Measurements from ENCODE around the gene URGCP.

URGCP gene

GRCh38 chr7:43906331-43907010 lies at the start of gene URGCP:
Gene URGCP, minus strand, starts transcription at chr7:43906596. Its CDS starts 21 bp downstream, at chr7:43906575.
- Mint-ChIP-seq H3K27me3 (ENCODE audit: low read depth) (no peaks in the 10 kb centered on the region), H3K4me1 (ENCODE audit: low read depth) (peaks cover 24% of the 10 kb centered on the region), H3K9me3 (no peaks in the 10 kb centered on the region), H3K27ac (peak within 1 kb of the TSS; percentile 91), H3K4me3 (peak within 1 kb of the TSS; percentile 96), H3K36me3 (ENCODE audit: low read depth) (peaks cover 9% of the 10 kb centered on the region)

- Mint-ChIP-seq H3K36me3 (ENCODE audit: low read depth) (peaks cover 12% of the 10 kb centered on the region), H3K4me1 (ENCODE audit: low read depth) (peaks cover 2% of the 10 kb centered on the region), H3K4me3 (no peak overlapping the region), H3K9me3 (no peaks in the 10 kb centered on the region), H3K27ac (no peak overlapping the region), H3K27me3 (ENCODE audit: low read depth) (no peaks in the 10 kb centered on the region)
Measured at GRCh38 chr7:43956027-43956426, 49.6 kb upstream of the URGCP start.

- no peaks in the 10 kb centered on the region for H3K27me3 Mint-ChIP-seq (ENCODE audit: low read depth)
- H3K4me3 Mint-ChIP-seq, result no peak overlapping the region
- peaks cover 12% of the 10 kb centered on the region for H3K36me3 Mint-ChIP-seq (ENCODE audit: low read depth)
- H3K4me1 Mint-ChIP-seq (ENCODE audit: low read depth), result peaks cover 2% of the 10 kb centered on the region
- no peaks in the 10 kb centered on the region for H3K9me3 Mint-ChIP-seq
- no peak overlapping the region for H3K27ac Mint-ChIP-seq
Measured at GRCh38 chr7:43954524-43955228, 48.3 kb upstream of the URGCP start.

GRCh38 chr7:43953071-43953470 lies 46.7 kb upstream of the URGCP start:
- Mint-ChIP-seq H3K27ac (no peak overlapping the region), H3K9me3 (no peaks in the 10 kb centered on the region), H3K4me1 (ENCODE audit: low read depth) (peaks cover 2% of the 10 kb centered on the region), H3K36me3 (ENCODE audit: low read depth) (peaks cover 13% of the 10 kb centered on the region), H3K27me3 (ENCODE audit: low read depth) (no peaks in the 10 kb centered on the region), H3K4me3 (no peak overlapping the region)

- Mint-ChIP-seq H3K4me3 (no peak overlapping the region), H3K9me3 (no peaks in the 10 kb centered on the region), H3K27ac (no peak overlapping the region), H3K4me1 (ENCODE audit: low read depth) (peaks cover 2% of the 10 kb centered on the region), H3K36me3 (ENCODE audit: low read depth) (peaks cover 18% of the 10 kb centered on the region), H3K27me3 (ENCODE audit: low read depth) (no peaks in the 10 kb centered on the region)
Measured at GRCh38 chr7:43952028-43952427, 45.6 kb upstream of the URGCP start.

GRCh38 chr7:43944286-43944685 lies 37.9 kb upstream of the URGCP start:
- Mint-ChIP-seq H3K36me3 (ENCODE audit: low read depth) (peaks cover 8% of the 10 kb centered on the region), H3K27ac (no peak overlapping the region), H3K27me3 (ENCODE audit: low read depth) (no peaks in the 10 kb centered on the region), H3K9me3 (no peaks in the 10 kb centered on the region), H3K4me1 (ENCODE audit: low read depth) (no peaks in the 10 kb centered on the region), H3K4me3 (no peak overlapping the region)

- Mint-ChIP-seq H3K27ac (no peak overlapping the region), H3K4me1 (ENCODE audit: low read depth) (no peaks in the 10 kb centered on the region), H3K4me3 (no peak overlapping the region), H3K9me3 (no peaks in the 10 kb centered on the region), H3K36me3 (ENCODE audit: low read depth) (peaks cover 8% of the 10 kb centered on the region), H3K27me3 (ENCODE audit: low read depth) (no peaks in the 10 kb centered on the region)
Measured at GRCh38 chr7:43943417-43944187, 37.2 kb upstream of the URGCP start.

GRCh38 chr7:43942997-43943396 lies 36.6 kb upstream of the URGCP start:
- H3K27ac Mint-ChIP-seq, result no peak overlapping the region
- no peaks in the 10 kb centered on the region for H3K27me3 Mint-ChIP-seq (ENCODE audit: low read depth)
- H3K9me3 Mint-ChIP-seq, result no peaks in the 10 kb centered on the region
- H3K4me1 Mint-ChIP-seq (ENCODE audit: low read depth), result no peaks in the 10 kb centered on the region
- H3K36me3 Mint-ChIP-seq (ENCODE audit: low read depth), result peaks cover 5% of the 10 kb centered on the region
- no peak overlapping the region for H3K4me3 Mint-ChIP-seq

GRCh38 chr7:43942250-43942649 lies 35.9 kb upstream of the URGCP start:
- Mint-ChIP-seq H3K27ac (no peak overlapping the region), H3K9me3 (no peaks in the 10 kb centered on the region), H3K4me3 (no peak overlapping the region), H3K27me3 (ENCODE audit: low read depth) (no peaks in the 10 kb centered on the region), H3K36me3 (ENCODE audit: low read depth) (peaks cover 1% of the 10 kb centered on the region), H3K4me1 (ENCODE audit: low read depth) (no peaks in the 10 kb centered on the region)

- no peak overlapping the region for H3K4me3 Mint-ChIP-seq
- H3K27ac Mint-ChIP-seq, result no peak overlapping the region
- H3K36me3 Mint-ChIP-seq (ENCODE audit: low read depth), result no peaks in the 10 kb centered on the region
- no peaks in the 10 kb centered on the region for H3K9me3 Mint-ChIP-seq
- H3K4me1 Mint-ChIP-seq (ENCODE audit: low read depth), result no peaks in the 10 kb centered on the region
- no peaks in the 10 kb centered on the region for H3K27me3 Mint-ChIP-seq (ENCODE audit: low read depth)
Measured at GRCh38 chr7:43938892-43939482, 32.6 kb upstream of the URGCP start.

GRCh38 chr7:43937444-43937843 lies 31.0 kb upstream of the URGCP start:
- Mint-ChIP-seq H3K36me3 (ENCODE audit: low read depth) (no peaks in the 10 kb centered on the region), H3K9me3 (no peaks in the 10 kb centered on the region), H3K4me3 (no peak overlapping the region), H3K27me3 (ENCODE audit: low read depth) (no peaks in the 10 kb centered on the region), H3K4me1 (ENCODE audit: low read depth) (no peaks in the 10 kb centered on the region), H3K27ac (no peak overlapping the region)

GRCh38 chr7:43933902-43934560 lies 27.6 kb upstream of the URGCP start:
- H3K27me3 Mint-ChIP-seq (ENCODE audit: low read depth), result no peaks in the 10 kb centered on the region
- H3K9me3 Mint-ChIP-seq, result no peaks in the 10 kb centered on the region
- no peak overlapping the region for H3K27ac Mint-ChIP-seq
- no peaks in the 10 kb centered on the region for H3K36me3 Mint-ChIP-seq (ENCODE audit: low read depth)
- no peak overlapping the region for H3K4me3 Mint-ChIP-seq
- H3K4me1 Mint-ChIP-seq (ENCODE audit: low read depth), result peaks cover 7% of the 10 kb centered on the region

GRCh38 chr7:43931346-43931745 lies 24.9 kb upstream of the URGCP start:
- Mint-ChIP-seq H3K36me3 (ENCODE audit: low read depth) (peaks cover 5% of the 10 kb centered on the region), H3K27ac (peak overlapping the region; percentile 53), H3K4me1 (ENCODE audit: low read depth) (peaks cover 22% of the 10 kb centered on the region), H3K27me3 (ENCODE audit: low read depth) (no peaks in the 10 kb centered on the region), H3K4me3 (no peak overlapping the region), H3K9me3 (no peaks in the 10 kb centered on the region)

Data from T-helper 1 cell treated with Interleukin-12 subunit alpha and Interleukin-12 subunit beta and Interleukin-4 antibody, amounts not matched to agents 30 μg/mL and 1 μg/mL, for 36 hours (primary cell).